ENCODE results near the gene DTX3L.

DTX3L gene

DNA sequence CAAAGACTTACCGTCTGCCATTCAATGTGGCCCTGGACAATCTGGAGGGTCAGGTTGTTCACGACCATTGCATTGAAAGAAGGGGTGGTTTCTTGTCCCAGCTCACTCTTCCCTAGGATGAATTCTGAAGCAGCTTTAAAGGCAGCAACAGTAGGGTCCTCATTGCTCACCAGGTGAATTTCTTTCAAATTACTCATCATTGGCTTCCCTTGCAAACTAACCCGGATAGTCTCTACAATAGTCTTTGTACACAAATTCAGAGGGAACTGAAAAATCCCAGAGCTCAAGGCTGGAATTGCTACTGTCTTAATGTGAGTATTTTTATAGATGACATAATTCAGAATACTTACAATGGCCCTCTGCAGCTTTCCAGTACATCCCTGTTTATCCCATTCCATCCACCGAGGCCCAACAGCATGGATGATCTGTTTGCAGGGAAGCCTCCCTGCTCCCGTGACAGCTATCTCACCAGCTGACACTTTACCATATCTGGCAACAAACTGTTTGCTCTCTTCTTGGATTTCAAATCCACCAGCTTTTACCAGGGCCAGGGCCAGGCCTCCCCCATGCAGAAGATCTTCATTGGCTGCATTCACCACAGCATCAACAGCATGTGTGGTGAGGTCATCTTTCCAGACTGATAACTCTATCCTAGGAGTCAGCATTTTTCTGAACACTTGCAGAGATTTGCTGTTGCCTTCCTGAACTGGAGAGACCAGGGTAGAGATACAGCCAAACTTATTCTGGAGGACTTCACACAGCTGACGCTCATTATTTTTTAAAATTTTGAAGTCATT, 8.7 kb upstream of the DTX3L start:
- TF ChIP-seq LEF1 (IDR thresholded peaks at IDR 0.05; ENCODE audit: borderline replicate concordance) (no peak), HDGF (IDR thresholded peaks at IDR 0.05; ENCODE audit: borderline replicate concordance) (no peak), BHLHE40 (IDR thresholded peaks at IDR 0.05; ENCODE audit: borderline replicate concordance) (no peak), CTBP1 (IDR thresholded peaks at IDR 0.05; ENCODE audit: borderline replicate concordance) (no peak), NFRKB (IDR thresholded peaks at IDR 0.05) (no peak), FOXA1 (IDR thresholded peaks at IDR 0.05) (no peak), PKNOX1 (IDR thresholded peaks at IDR 0.05) (no peak), SP1 (IDR thresholded peaks at IDR 0.05) (no peak), FOXM1 (IDR thresholded peaks at IDR 0.05; ENCODE audit: borderline replicate concordance) (no peak), ZNF384 (IDR thresholded peaks at IDR 0.05) (no peak), L3MBTL2 (conservative IDR thresholded peaks at IDR 0.05) (no peak), FOXK2 (IDR thresholded peaks at IDR 0.05) (no peak), ELF4 (IDR thresholded peaks at IDR 0.05) (no peak), TARDBP (IDR thresholded peaks at IDR 0.05) (no peak)
- no peak for DNase-seq (ENCODE audit: extremely low spot score)
- ChIA-PET POLR2A (interaction anchor here (1.0 kb wide), 1 partner anchor 139 kb away, joined by 3 read pairs; the partner anchor contains the start of gene WDR5B), CTCF (interaction anchor here (0.8 kb wide), 1 partner anchor 124 kb away, joined by 3 read pairs; no protein-coding TSS in a partner anchor)

- ChIA-PET POLR2A (interaction anchor here (1.0 kb wide), 1 partner anchor 43 kb away, joined by 3 read pairs; no protein-coding TSS in a partner anchor), CTCF (no interaction called here)
- TF ChIP-seq LEF1 (IDR thresholded peaks at IDR 0.05; ENCODE audit: borderline replicate concordance) (no peak), PKNOX1 (IDR thresholded peaks at IDR 0.05) (no peak), FOXM1 (IDR thresholded peaks at IDR 0.05; ENCODE audit: borderline replicate concordance) (no peak), TARDBP (IDR thresholded peaks at IDR 0.05) (no peak), SP1 (IDR thresholded peaks at IDR 0.05) (no peak), SUZ12 (IDR thresholded peaks at IDR 0.05) (no peak)
- no peak for DNase-seq (ENCODE audit: extremely low spot score)
Observed at GRCh38 chr3:122557356-122557755, 6.8 kb upstream of the DTX3L start.

DNA sequence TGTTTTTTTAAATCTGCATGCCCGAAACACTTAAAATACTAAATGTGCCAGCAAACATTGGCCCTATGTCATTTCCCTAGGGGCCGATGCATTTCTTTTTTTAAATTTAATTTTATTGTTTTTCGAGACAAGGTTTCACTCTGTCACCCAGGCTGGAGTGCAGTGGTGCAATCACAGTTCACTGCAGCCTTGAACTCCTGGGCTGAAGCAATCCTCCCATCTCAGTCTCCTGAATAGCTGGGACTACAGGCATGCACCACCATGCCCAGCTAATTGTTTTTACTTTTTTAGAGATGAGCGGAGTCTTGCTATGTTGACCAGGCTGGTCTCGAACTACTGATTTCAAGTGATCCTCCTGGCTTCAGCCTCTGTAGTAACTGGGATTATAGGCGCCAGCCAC, 5.5 kb upstream of the DTX3L start:
- ChIA-PET CTCF (interaction anchor here (2.6 kb wide), 1 partner anchor 120 kb away, joined by 15 read pairs; no protein-coding TSS in a partner anchor), POLR2A (no interaction called here)
- TF ChIP-seq ARNT (IDR thresholded peaks at IDR 0.05) (no peak), CTBP1 (IDR thresholded peaks at IDR 0.05; ENCODE audit: borderline replicate concordance) (no peak), ELF4 (IDR thresholded peaks at IDR 0.05) (no peak)
- DNase-seq (ENCODE audit: extremely low spot score) = no peak

GRCh38 chr3:122559906-122560305, 4.2 kb upstream of the DTX3L start:
- CTCF ChIA-PET = interaction anchor here (2.6 kb wide), 1 partner anchor 119 kb away, joined by 15 read pairs; no protein-coding TSS in a partner anchor
- TF ChIP-seq NFRKB (IDR thresholded peaks at IDR 0.05) (no peak), FOXK2 (IDR thresholded peaks at IDR 0.05) (no peak), FOXA1 (IDR thresholded peaks at IDR 0.05) (no peak), LEF1 (IDR thresholded peaks at IDR 0.05; ENCODE audit: borderline replicate concordance) (no peak), BHLHE40 (IDR thresholded peaks at IDR 0.05; ENCODE audit: borderline replicate concordance) (no peak), ELF4 (IDR thresholded peaks at IDR 0.05) (no peak), L3MBTL2 (conservative IDR thresholded peaks at IDR 0.05) (no peak), HDGF (IDR thresholded peaks at IDR 0.05; ENCODE audit: borderline replicate concordance) (no peak), CTBP1 (IDR thresholded peaks at IDR 0.05; ENCODE audit: borderline replicate concordance) (no peak)
- no peak for DNase-seq (ENCODE audit: extremely low spot score)
- POLR2A ChIA-PET = no interaction called here

DNA sequence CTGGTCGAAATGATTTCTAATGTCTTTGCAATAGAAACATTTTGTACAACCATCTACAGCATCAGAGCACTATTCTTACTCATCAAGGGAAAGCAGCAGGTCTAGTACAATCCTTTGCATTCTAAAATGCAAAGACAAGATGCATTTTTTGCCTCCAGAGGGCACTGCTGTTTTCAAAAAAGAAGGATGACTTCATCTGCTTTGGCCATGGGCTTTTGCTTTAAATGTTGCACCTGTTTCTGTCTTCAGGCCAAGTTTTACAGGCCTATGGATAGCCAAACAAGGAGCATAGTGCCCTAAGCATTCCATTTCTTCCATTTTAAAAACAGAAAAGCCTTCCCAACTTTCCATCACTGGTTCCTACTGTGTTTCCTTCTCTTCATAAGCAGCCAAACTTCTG, 3.5 kb upstream of the DTX3L start:
- ChIA-PET CTCF (interaction anchor here (1.3 kb wide), 1 partner anchor 118 kb away, joined by 5 read pairs; no protein-coding TSS in a partner anchor), POLR2A (no interaction called here)
- DNase-seq (ENCODE audit: extremely low spot score) = peak; percentile 41
- TF ChIP-seq FOXM1 (IDR thresholded peaks at IDR 0.05; ENCODE audit: borderline replicate concordance) (no peak), L3MBTL2 (conservative IDR thresholded peaks at IDR 0.05) (no peak), PKNOX1 (IDR thresholded peaks at IDR 0.05) (no peak), TARDBP (IDR thresholded peaks at IDR 0.05) (no peak), FOXK2 (IDR thresholded peaks at IDR 0.05) (no peak), SP1 (IDR thresholded peaks at IDR 0.05) (no peak), BHLHE40 (IDR thresholded peaks at IDR 0.05; ENCODE audit: borderline replicate concordance) (no peak), FOXA1 (IDR thresholded peaks at IDR 0.05) (no peak), HDGF (IDR thresholded peaks at IDR 0.05; ENCODE audit: borderline replicate concordance) (no peak), LEF1 (IDR thresholded peaks at IDR 0.05; ENCODE audit: borderline replicate concordance) (no peak), SUZ12 (IDR thresholded peaks at IDR 0.05) (no peak), ARNT (IDR thresholded peaks at IDR 0.05) (no peak), NFRKB (IDR thresholded peaks at IDR 0.05) (no peak), CTBP1 (IDR thresholded peaks at IDR 0.05; ENCODE audit: borderline replicate concordance) (no peak)

DNA sequence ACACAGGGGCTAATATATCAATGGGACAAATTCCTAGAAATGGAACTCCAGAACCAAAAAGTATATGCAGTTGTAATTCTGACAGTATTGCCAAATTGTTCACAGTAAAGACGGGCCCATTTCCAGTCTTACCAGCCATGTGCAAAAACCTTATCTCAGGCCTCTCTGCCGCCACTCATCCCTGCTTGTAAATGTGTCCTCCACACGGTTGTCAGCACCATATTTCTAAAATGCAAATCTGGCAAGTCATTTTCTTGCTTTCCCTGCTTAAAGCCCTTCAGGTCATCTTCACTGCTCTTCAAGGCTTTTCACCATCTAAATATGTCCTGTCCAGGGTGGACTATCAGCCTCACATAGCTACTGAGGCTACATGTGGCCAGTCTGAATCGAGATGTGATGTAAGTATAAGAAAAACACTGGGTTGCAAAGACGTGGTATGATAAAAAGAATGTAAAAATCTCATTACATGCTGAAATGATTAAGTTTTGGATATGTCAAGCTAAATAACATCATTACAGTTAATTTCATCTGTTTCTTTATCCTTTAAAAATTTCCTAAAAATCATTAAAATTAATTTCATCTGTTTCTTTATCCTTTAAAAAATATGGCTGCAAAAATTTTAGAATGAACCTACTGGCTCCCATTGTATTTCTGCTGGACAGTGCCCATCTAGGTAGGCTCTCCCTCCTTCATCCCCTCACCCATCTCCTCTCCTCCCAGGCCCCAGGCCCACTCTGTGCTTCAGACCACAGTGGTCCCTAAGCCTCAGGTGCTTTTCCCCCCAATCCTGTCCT, 1.0 kb upstream of the DTX3L start:
- POLR2A ChIA-PET = no interaction called here

More for the DNA sequence above, 1.0 kb upstream of the DTX3L start:
- no peak for DNase-seq (ENCODE audit: extremely low spot score)
- TF ChIP-seq TARDBP (IDR thresholded peaks at IDR 0.05) (no peak), ZNF384 (IDR thresholded peaks at IDR 0.05) (no peak), SP1 (IDR thresholded peaks at IDR 0.05) (no peak), LEF1 (IDR thresholded peaks at IDR 0.05; ENCODE audit: borderline replicate concordance) (no peak), NFRKB (IDR thresholded peaks at IDR 0.05) (no peak), FOXM1 (IDR thresholded peaks at IDR 0.05; ENCODE audit: borderline replicate concordance) (no peak), CTBP1 (IDR thresholded peaks at IDR 0.05; ENCODE audit: borderline replicate concordance) (no peak), PKNOX1 (IDR thresholded peaks at IDR 0.05) (no peak)
- CTCF ChIA-PET = no interaction called here
